ENCODE data around the gene ZFYVE28.
"Not testable (repeated sequence)": the region's sequence is repeated elsewhere in the genome, so short reads cannot be mapped to it uniquely, and the experiment has no call there.

ZFYVE28 gene

GRCh38 chr4:2446656-2447564, 28.5 kb upstream of the ZFYVE28 start:
- no peak for DNase-seq

DNA sequence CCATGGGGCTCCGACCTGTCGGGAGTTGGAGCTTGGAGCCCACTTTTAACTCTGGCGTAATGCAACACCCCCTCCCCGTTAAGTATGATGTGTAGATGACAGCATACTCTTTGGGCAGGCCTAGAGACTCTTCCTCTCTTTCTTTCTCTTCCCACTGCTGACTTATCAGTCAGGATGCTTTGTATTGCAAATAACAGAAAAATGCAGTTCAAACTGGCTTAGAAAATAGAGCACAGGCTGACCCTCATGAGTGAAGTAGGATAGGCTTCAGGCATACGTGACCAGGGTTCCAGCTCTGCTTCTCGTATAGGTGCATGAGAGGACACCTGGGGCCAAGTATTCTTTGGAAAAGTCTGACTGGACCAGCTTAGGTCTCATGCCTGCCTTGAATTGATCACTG, 27.1 kb upstream of the ZFYVE28 start:
- DNase-seq: no peak

DNA sequence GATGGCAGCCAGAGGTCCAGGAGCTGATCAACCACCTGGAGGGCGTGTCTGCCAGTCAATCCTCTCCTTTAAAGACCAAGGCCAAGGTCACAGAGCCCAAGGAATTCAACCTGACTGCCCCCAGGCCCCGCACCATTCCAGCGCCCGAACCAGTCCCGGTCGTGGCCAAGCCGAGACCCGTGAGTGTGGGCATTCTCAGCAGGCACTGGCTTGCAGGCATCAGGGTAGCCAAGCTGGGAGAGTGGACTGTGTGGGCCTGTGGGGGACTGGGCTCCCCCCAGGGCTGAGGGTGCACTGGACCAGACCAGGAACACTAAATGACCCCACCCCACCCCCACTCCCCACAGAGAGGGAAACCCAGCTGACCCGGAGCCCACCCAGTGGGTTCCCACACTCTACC, 26.7 kb upstream of the ZFYVE28 start:
- no peak for DNase-seq

DNA sequence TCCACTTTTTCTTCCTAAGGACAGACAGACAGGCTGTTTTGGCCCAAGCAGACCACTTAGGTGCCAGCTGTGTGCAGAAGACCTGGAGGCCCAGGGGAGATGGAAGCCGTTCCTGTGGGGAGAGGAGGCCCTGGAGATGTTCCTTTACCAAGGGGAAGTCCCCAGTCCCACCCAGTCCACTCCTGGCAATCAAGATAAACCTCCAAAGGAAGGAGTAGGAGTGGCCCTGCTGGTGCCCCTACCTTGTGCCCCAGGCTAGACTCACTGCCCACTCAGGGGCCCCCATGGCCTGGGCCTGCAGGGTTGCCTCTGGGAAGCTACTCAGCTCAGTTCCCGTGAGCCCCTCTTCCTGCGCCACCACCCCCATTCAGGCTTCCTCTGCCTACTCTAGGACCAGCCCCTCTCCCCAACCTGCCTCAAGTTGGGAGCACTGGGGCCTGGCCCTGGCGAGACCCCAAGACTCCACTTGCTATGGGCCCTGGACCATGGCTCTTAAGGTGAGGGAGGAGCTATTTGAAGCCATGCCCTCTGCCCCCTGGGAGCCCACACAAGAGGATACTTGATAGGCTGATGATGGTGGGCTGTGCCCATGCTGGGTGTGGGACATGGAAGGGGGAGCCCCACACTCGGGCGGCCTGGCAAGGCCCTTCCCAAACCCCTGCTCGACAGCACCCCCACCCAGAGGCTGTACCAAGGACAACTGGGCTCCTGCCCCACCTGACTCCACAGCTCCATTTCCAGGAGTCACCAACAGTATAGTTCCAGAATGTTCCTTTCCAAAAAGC, 25.7 kb upstream of the ZFYVE28 start:
- no peak for DNase-seq

GRCh38 chr4:2443061-2443730, 24.8 kb upstream of the ZFYVE28 start:
- DNase-seq: no peak

- DNase-seq: no peak
Measured at GRCh38 chr4:2442175-2442993, 23.9 kb upstream of the ZFYVE28 start.

DNA sequence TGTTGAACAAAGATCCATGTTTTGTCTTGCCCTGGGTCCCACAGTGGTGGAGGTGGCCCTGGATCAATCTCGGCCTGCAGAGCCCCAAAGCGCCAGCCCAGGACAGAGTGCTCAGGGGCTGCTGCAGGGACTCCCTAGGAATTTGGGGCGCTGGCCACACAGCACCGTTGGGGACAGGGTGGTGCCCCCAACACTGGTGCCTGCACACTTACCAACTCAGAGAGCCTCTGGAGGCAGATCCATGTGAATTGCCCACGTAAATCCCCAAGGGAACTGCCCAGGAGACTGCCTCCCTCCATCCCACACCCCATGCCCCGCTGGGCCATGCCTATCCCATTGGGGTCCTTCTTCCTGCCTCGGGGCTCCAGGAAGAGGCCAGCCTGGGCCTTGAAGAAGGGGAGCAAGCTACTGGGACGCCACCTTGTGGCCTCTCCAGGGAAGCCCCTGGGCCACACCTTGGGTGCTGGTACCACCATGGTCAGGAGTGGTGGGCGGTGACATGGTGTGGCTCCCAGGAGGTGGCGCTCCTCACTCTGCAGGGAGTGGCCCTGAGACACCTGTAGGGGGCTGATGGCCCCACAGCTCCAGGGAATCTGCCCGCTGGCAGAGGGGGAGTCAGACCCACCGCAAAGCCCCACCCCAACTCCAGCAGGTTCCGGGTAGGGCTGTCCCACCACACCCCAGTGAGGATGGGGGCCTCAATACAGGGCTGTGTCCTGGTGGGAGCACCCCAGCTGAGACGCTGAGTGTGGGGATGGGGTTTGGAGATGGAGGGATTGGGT, 23.1 kb upstream of the ZFYVE28 start:
- DNase-seq: peak; percentile 38

DNA sequence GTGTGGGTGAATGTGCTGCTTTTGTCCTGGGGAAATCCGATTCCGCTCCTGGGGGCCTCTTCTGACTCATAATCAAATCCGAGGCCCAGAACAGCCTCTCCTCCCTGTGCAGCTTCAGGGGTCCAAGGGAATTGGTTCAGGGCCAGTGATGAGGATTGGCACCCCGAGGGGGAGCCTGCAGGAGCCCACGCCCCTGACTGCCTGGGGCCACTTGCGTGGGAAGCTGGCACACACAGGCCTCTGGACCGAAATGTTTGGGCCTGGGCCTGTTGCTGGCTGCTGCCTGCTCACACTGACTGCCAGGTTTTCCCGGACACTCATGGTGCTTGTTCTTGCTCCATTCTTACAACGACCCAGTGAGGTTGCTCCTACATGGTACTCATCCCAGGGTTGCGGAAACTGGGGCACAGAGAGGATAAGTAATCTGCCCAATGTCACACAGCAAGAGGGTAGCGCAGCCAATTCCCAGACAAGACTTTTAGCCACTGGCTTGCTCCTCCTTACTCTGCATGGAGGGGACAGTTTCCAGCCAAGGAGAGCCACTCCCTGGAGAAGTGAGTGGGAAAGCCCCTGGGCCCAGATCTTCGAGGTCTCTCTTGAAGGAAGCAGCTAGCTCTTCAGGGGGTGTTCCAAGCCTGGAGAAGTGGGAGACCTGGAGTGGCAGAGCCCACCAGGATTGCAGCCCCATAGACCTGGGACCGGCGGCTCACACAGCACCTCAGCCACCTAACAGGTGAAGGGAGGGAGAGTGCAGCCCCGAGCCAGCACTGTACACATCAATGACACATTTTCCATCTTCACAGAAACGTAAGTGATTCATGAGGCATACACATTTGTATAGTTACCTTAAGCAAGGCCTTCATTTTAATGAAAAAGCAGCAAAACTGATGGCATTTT, 20.6 kb upstream of the ZFYVE28 start:
- no peak for DNase-seq

GRCh38 chr4:2437475-2438215, 19.2 kb upstream of the ZFYVE28 start:
- no peak for DNase-seq

GRCh38 chr4:2436761-2437474, 18.5 kb upstream of the ZFYVE28 start:
- no peak for DNase-seq

DNA sequence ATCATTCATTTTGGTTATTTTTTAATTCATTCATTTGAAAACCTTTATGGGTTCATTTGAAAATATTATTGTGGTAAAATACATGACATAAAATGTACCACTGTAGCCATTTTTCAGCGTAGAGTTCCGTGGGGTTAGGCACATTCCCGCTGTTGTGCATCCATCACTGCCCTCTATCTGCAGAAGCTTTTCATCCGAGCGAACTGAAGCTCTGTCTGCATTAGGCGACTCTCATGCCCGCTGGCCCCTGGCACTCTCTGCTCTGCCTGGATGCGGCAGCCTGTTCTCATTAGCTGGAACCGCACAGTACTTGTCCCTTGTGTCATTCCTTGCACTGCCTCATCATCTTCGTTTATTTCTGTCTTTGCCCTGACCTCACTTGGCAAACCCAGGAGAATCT, 17.9 kb upstream of the ZFYVE28 start:
- no peak for DNase-seq

DNA sequence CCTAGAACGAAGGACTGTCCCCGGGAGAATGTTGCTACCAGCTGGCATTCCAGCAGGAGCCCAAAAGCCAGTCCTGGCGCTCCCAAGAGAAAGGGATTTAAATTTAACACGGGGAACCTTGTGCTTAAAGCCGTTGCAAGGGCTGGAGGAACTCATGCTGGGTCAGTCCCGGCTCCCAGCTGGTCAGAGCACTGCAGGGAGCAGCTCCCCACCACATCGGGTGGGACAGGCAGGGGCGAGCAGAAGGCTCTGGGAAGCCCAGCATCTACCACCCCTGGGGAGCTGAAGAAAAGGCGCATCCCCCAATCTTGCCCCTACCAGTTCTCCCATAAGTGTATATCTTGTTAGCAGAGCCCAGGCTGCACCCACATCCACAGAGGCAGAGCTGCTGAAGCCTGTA, 16.0 kb upstream of the ZFYVE28 start:
- DNase-seq: no peak

- no peak for DNase-seq
Measured at GRCh38 chr4:2433609-2434350, 15.3 kb upstream of the ZFYVE28 start.

- no peak for DNase-seq
Measured at GRCh38 chr4:2432991-2433530, 14.6 kb upstream of the ZFYVE28 start.

DNA sequence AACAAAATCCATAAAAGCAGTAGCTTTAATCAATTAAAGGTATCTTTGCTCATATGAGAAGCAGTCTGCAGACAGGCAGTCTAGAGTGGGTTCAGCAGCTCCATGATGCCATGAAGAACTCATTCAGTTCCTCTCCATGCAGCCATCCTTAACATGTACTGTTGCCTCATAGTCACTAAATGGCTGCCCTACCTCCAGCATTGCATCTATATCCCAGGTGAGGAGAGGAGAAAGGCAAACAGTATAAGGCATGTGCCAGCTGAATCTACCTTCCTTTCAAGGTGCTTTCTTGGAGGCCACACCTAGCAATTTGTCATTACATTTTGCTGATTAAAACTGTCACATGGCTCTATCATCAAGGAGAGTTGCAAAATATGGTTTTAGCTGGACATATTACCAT, 13.6 kb upstream of the ZFYVE28 start:
- no peak for DNase-seq

- not testable (repeated sequence) for DNase-seq
Measured at GRCh38 chr4:2429945-2430757, 11.7 kb upstream of the ZFYVE28 start.

- no peak for DNase-seq
Measured at GRCh38 chr4:2428496-2429213, 10.2 kb upstream of the ZFYVE28 start.
